Measurements from ENCODE around the gene PYY. TPM values are rescaled to one million over a fixed set of nuclear protein-coding genes. Genes with fewer than 3 reads are reported as not detected.

Gene PYY
- polyA plus RNA-seq, 3 donors, result not detected

DNA sequence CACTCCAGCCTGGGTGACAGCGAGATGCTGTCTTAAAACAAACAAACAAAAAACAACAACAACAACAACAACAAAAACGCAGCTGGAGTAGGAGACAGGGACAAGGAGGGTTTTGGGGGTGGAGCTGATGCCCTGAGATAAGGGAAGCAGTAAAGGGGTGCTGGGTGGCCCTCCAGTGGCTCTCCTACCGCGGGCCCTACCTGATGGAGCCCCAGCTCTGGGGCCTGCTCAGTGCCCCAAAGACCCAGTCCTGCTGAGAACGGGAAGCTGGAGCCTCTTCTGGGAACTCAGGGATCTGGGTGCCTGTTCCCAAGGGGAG, 29.4 kb upstream of the PYY start:
- Mint-ChIP-seq H3K27ac (no peak overlapping the region), H3K9me3 (peaks cover 0 to 6% (median 0%) of the 10 kb centered on the region in 7 donors), H3K4me3 (peak overlapping the region in 1 of 2 donors; percentile 76), H3K36me3 (no peaks in the 10 kb centered on the region), H3K4me1 (peaks cover 6% of the 10 kb centered on the region), H3K27me3 (ENCODE audit: low read depth in 3 of 3) (peaks cover 54 to 80% (median 65%) of the 10 kb centered on the region in 3 donors)
- WGBS (ENCODE audit: insufficient coverage), result 12% methylated on average over 3 of the region's 5 CpGs
- Histone ChIP-seq H3K9me3 (replicated peaks in 1 of 2; ENCODE audit: control insufficient read depth in 1 of 2, insufficient read depth in 1 of 2, low read length in 2 of 2) (peaks cover 0 to 5% of the 10 kb centered on the region in 2 donors), H3K4me1 (ENCODE audit: control insufficient read depth in 1 of 2, insufficient read depth in 2 of 2, low read length in 2 of 2) (peaks cover 4 to 9% of the 10 kb centered on the region in 2 donors), H3K4me3 (replicated peaks in 1 of 3; ENCODE audit: low read depth in 2 of 3, low read length in 3 of 3) (no peak overlapping the region), H3K79me2 (ENCODE audit: insufficient read depth, low read length) (no peaks in the 10 kb centered on the region), H3K27me3 (ENCODE audit: control insufficient read depth in 2 of 2, insufficient read depth in 2 of 2, low read length in 2 of 2) (peaks cover 36 to 66% of the 10 kb centered on the region in 2 donors), H3K4me2 (replicated peaks; ENCODE audit: extremely low read depth, low read length, poor library complexity, severe bottlenecking) (no peak overlapping the region), H3K27ac (ENCODE audit: low read depth in 1 of 2, low read length in 2 of 2) (no peak overlapping the region), H2AFZ (ENCODE audit: insufficient read depth, low read depth, low read length, poor library complexity, severe bottlenecking) (no peak overlapping the region), H3K9ac (ENCODE audit: insufficient read depth, low read length, poor library complexity, severe bottlenecking) (no peak overlapping the region), H4K20me1 (ENCODE audit: insufficient read depth, low read length) (no peaks in the 10 kb centered on the region), H3K36me3 (replicated peaks in 1 of 2; ENCODE audit: control insufficient read depth in 1 of 2, insufficient read depth in 2 of 2, low read length in 2 of 2) (no peaks in the 10 kb centered on the region)
- DNase-seq, result no peak
- intact Hi-C loops (cut with micrococcal nuclease), result no loop called here
- no peak for TF ChIP-seq CTCF (IDR thresholded peaks at IDR 0.05)

- peaks cover 60 to 82% (median 64%) of the 10 kb centered on the region in 3 donors for H3K27me3 Mint-ChIP-seq (ENCODE audit: low read depth in 3 of 3)
- 86% methylated on average over 2 of the region's 2 CpGs for WGBS (ENCODE audit: insufficient coverage)
Observed at GRCh38 chr17:43982171-43982570, 28.4 kb upstream of the PYY start.

More at GRCh38 chr17:43982171-43982570, 28.4 kb upstream of the PYY start:
- DNase-seq, result no peak
- H3K9ac ChIP-seq (ENCODE audit: insufficient read depth, low read length, poor library complexity, severe bottlenecking), result no peak overlapping the region
- H3K36me3 ChIP-seq (replicated peaks in 1 of 2; ENCODE audit: control insufficient read depth in 1 of 2, insufficient read depth in 2 of 2, low read length in 2 of 2), result no peaks in the 10 kb centered on the region
- Mint-ChIP-seq H3K9me3 (peaks cover 0 to 6% (median 0%) of the 10 kb centered on the region in 7 donors), H3K36me3 (no peaks in the 10 kb centered on the region), H3K27ac (no peak overlapping the region), H3K4me1 (peaks cover 6% of the 10 kb centered on the region), H3K4me3 (peak overlapping the region in 1 of 2 donors; percentile 57)
- H3K27me3 ChIP-seq (ENCODE audit: control insufficient read depth in 2 of 2, insufficient read depth in 2 of 2, low read length in 2 of 2), result peaks cover 36 to 60% of the 10 kb centered on the region in 2 donors
- H3K4me3 ChIP-seq (replicated peaks in 1 of 3; ENCODE audit: low read depth in 2 of 3, low read length in 3 of 3), result no peak overlapping the region
- intact Hi-C loops (cut with micrococcal nuclease), result no loop called here
- H3K79me2 ChIP-seq (ENCODE audit: insufficient read depth, low read length), result no peaks in the 10 kb centered on the region
- H3K4me1 ChIP-seq (ENCODE audit: control insufficient read depth in 1 of 2, insufficient read depth in 2 of 2, low read length in 2 of 2), result peaks cover 4 to 9% of the 10 kb centered on the region in 2 donors
- no peak overlapping the region for H3K4me2 ChIP-seq (replicated peaks; ENCODE audit: extremely low read depth, low read length, poor library complexity, severe bottlenecking)
- no peak overlapping the region for H3K27ac ChIP-seq (ENCODE audit: low read depth in 1 of 2, low read length in 2 of 2)
- H2AFZ ChIP-seq (ENCODE audit: insufficient read depth, low read depth, low read length, poor library complexity, severe bottlenecking), result no peak overlapping the region
- no peak for TF ChIP-seq CTCF (IDR thresholded peaks at IDR 0.05)
- peaks cover 0 to 5% of the 10 kb centered on the region in 2 donors for H3K9me3 ChIP-seq (replicated peaks in 1 of 2; ENCODE audit: control insufficient read depth in 1 of 2, insufficient read depth in 1 of 2, low read length in 2 of 2)
- H4K20me1 ChIP-seq (ENCODE audit: insufficient read depth, low read length), result no peaks in the 10 kb centered on the region
